Keratinocyte (primary cell): ENCODE data around the gene STK4. TPM values are rescaled to one million over a fixed set of nuclear protein-coding genes. Genes with fewer than 3 reads are reported as not detected.

ENCODE experiments used
- DNase-seq: peaks from one replicate; pipeline ENCODE4 v3.0.0-alpha.2; 2011; ENCODE audit warnings: low read depth, missing footprints, low spot score
- FAIRE-seq: peaks from 2 replicates; lab custom pipeline; 2011; peaks lifted over from hg19 to GRCh38; lab: Jason Lieb, UNC
- H2AFZ ChIP-seq: 2 replicates; pipeline ENCODE4 v1.6.0; 2012; ENCODE audit warnings: low read length, control low read depth, inconsistent platforms; ENCODE audit not compliant: control insufficient read depth
- H3K27ac ChIP-seq: 2 replicates; pipeline ENCODE4 v1.5.1; 2011; ENCODE audit warnings: low read length; ENCODE audit not compliant: control insufficient read depth, insufficient read depth
- H3K27me3 ChIP-seq: 3 replicates; pipeline ENCODE4 v1.6.0; 2011; ENCODE audit warnings: low read length; ENCODE audit not compliant: control insufficient read depth, insufficient read depth; ENCODE audit errors: extremely low read depth
- H3K36me3 ChIP-seq, 2 experiments: 2 replicates in 1 of 2; 3 replicates in 1 of 2; pipeline ENCODE4 v1.5.1; 2011; ENCODE audit warnings: low read length in 2 of 2, mild to moderate bottlenecking in 1 of 2; ENCODE audit not compliant: control insufficient read depth in 2 of 2, insufficient read depth in 2 of 2; ENCODE audit errors: extremely low read depth in 1 of 2
- H3K4me1 ChIP-seq: 3 replicates; pipeline ENCODE4 v1.5.1; 2011; ENCODE audit warnings: low read length; ENCODE audit not compliant: control insufficient read depth, insufficient read depth; ENCODE audit errors: extremely low read depth
- H3K4me2 ChIP-seq: 3 replicates; pipeline ENCODE4 v1.6.0; 2011; ENCODE audit warnings: low read depth, low read length; ENCODE audit not compliant: control insufficient read depth, insufficient read depth; ENCODE audit errors: extremely low read depth
- H3K4me3 ChIP-seq, 3 experiments: fragments of 200-600 bp in 1 of 3; sonication (generic) in 1 of 3; 2 replicates in 2 of 3; 3 replicates in 1 of 3; pipeline ENCODE4 v1.5.1; 2011 to 2016; ENCODE audit warnings: low read length in 3 of 3, mild to moderate bottlenecking in 3 of 3, control low read depth in 2 of 3, inconsistent platforms in 1 of 3, low read depth in 1 of 3, mixed read lengths in 1 of 3, mixed run types in 1 of 3, moderate library complexity in 1 of 3; ENCODE audit not compliant: control insufficient read depth in 2 of 3, insufficient read depth in 2 of 3; ENCODE audit errors: extremely low read depth in 1 of 3
- H3K79me2 ChIP-seq: 2 replicates; pipeline ENCODE4 v1.6.0; 2012; ENCODE audit warnings: low read length; ENCODE audit not compliant: control insufficient read depth, insufficient read depth
- H3K9ac ChIP-seq: 3 replicates; pipeline ENCODE4 v1.6.0; 2011; ENCODE audit warnings: low read length; ENCODE audit not compliant: control insufficient read depth, insufficient read depth; ENCODE audit errors: extremely low read depth
- H3K9me1 ChIP-seq: 3 replicates; pipeline ENCODE4 v1.6.0; 2011; ENCODE audit warnings: low read length; ENCODE audit not compliant: control insufficient read depth, insufficient read depth; ENCODE audit errors: extremely low read depth
- H3K9me3 ChIP-seq: 2 replicates; pipeline ENCODE4 v1.5.1; 2012; ENCODE audit warnings: low read depth, low read length; ENCODE audit not compliant: control insufficient read depth
- H4K20me1 ChIP-seq: 3 replicates; pipeline ENCODE4 v1.6.0; 2011; ENCODE audit warnings: low read length; ENCODE audit not compliant: control insufficient read depth, insufficient read depth; ENCODE audit errors: extremely low read depth
- EZH2 ChIP-seq: IDR thresholded peaks from one replicate; pipeline ENCODE4 v1.6.1; 2012; ENCODE audit warnings: inconsistent platforms, mild to moderate bottlenecking, low read length, moderate library complexity
- dilution Hi-C: fragments of 300-500 bp; cut with MboI; formaldehyde crosslinking; loops from one replicate; pipeline ENCODE4 v1.7.0; 2020; ENCODE audit warnings: low sequenced_read_pairs; ENCODE audit not compliant: extremely low pct_ligation_motif_present
- polyA plus RNA-seq, 5 experiments: library from polyadenylated mRNA; depleted of rRNA in 3 of 5; stranded (reverse) in 3 of 5; stranded (forward) in 1 of 5; unstranded in 1 of 5; fragments of >200 nt; gene quantifications; 1 replicate in 1 of 5; 2 replicates in 3 of 5; 3 replicates in 1 of 5; pipeline versions ENCODE4 v1.2.1 to v1.2.3, GENCODE V29; 2011 to 2012; ENCODE audit warnings: missing spikeins in 2 of 5, low read depth in 1 of 5, low replicate concordance in 1 of 5
- TF ChIP-seq, protein P1 (sequence below), 3 experiments: IDR thresholded peaks in 1 of 3; conservative IDR thresholded peaks in 1 of 3; optimal IDR thresholded peaks in 1 of 3; 2 replicates in 2 of 3; 3 replicates in 1 of 3; pipeline versions ENCODE3 to v1.5.1; 2011; ENCODE audit warnings: low read length in 3 of 3, mild to moderate bottlenecking in 3 of 3, moderate library complexity in 2 of 3, control low read depth in 1 of 3, inconsistent platforms in 1 of 3; ENCODE audit not compliant: insufficient read depth in 2 of 3; ENCODE audit errors: extremely low read depth in 1 of 3

Gene STK4
- polyA plus RNA-seq, 1 donor (not counting 4 experiments of a cell fraction or from before 2014, with no cell fraction given): 30.5 TPM

DNA sequence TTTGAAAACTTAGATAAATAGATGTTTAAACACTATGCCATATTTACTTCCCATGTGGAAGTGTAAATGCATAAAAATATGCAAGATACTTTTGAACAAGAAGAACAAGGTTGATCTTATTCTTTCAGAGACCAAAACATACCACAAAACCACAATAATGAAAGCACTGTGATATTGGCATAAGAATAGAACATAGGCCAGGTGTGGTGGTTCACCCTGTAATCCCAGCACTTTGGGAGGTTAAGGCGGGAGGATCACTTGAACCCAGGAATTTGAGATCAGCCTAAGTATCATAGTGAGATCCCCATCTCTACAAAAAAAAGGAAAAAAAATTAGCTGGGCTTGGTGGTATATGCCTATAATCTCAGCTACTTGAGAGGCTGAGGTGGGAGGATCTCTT is 68.1 kb downstream of the STK4 start:
- no peak overlapping the region for H3K27ac ChIP-seq
- dilution Hi-C loops: no loop called here
- H3K27me3 ChIP-seq: no peaks in the 10 kb centered on the region
- H3K79me2 ChIP-seq: peaks cover 3% of the 10 kb centered on the region
- H2AFZ ChIP-seq: no peak overlapping the region
- peaks cover 46% of the 10 kb centered on the region for H3K4me1 ChIP-seq
- no peak for TF ChIP-seq EZH2
- TF ChIP-seq, protein P1, sequence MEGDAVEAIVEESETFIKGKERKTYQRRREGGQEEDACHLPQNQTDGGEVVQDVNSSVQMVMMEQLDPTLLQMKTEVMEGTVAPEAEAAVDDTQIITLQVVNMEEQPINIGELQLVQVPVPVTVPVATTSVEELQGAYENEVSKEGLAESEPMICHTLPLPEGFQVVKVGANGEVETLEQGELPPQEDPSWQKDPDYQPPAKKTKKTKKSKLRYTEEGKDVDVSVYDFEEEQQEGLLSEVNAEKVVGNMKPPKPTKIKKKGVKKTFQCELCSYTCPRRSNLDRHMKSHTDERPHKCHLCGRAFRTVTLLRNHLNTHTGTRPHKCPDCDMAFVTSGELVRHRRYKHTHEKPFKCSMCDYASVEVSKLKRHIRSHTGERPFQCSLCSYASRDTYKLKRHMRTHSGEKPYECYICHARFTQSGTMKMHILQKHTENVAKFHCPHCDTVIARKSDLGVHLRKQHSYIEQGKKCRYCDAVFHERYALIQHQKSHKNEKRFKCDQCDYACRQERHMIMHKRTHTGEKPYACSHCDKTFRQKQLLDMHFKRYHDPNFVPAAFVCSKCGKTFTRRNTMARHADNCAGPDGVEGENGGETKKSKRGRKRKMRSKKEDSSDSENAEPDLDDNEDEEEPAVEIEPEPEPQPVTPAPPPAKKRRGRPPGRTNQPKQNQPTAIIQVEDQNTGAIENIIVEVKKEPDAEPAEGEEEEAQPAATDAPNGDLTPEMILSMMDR (optimal IDR thresholded peaks at IDR 0.05 in 1 of 3, IDR thresholded peaks at IDR 0.05 in 1 of 3, conservative IDR thresholded peaks at IDR 0.05 in 1 of 3; ENCODE audit: extremely low read depth in 1 of 3, insufficient read depth in 2 of 3, low read length in 3 of 3): no peak
- H3K9me1 ChIP-seq: no peaks in the 10 kb centered on the region
- H3K9ac ChIP-seq: no peak overlapping the region
- H3K9me3 ChIP-seq: no peaks in the 10 kb centered on the region
- DNase-seq (no peak), FAIRE-seq (peak; percentile 48)
- no peak overlapping the region for H3K4me2 ChIP-seq
- no peak overlapping the region for H3K4me3 ChIP-seq
- H3K36me3 ChIP-seq: peaks cover 0 to 2% of the 10 kb centered on the region in 2 experiments
- H4K20me1 ChIP-seq: no peaks in the 10 kb centered on the region

DNA sequence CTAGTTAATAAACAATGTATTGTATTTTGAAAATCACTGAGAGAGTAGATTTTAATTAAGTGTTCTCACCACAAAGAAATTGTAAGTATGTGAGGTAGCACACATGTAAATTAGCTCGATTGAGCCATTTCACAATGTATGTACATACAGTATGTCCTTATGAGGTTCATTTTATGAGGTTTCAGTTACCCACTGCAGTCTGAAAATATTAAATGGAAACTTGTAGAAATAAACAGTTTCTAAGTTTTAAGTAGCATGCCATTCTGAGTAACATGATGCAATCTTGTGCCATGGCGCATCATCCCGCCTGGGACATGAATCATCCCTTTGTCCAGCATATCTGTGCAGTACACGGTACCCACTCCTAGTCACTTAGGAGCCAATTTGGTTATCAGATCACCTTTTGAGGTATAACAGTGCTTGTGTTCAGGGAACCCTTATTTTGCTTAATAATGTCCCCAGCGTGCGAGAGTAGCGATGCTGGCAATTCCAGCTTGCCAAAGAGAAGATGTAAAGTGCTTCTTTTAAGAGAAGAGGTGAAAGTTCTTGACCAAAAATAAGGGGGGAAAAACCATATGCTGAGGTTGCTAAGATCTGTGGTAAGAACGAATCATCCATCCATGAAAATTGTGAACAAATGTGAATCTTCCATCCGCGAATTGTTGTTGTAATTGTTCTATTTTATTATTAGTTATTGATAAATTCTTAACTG is 69.9 kb downstream of the STK4 start:
- H3K9me1 ChIP-seq: no peaks in the 10 kb centered on the region

More for the DNA sequence above, 69.9 kb downstream of the STK4 start:
- Histone ChIP-seq H3K4me1 (peaks cover 56% of the 10 kb centered on the region), H4K20me1 (no peaks in the 10 kb centered on the region), H2AFZ (no peak overlapping the region), H3K27me3 (no peaks in the 10 kb centered on the region), H3K4me3 (no peak overlapping the region), H3K4me2 (peak overlapping the region; percentile 52), H3K79me2 (peaks cover 4% of the 10 kb centered on the region), H3K9me3 (no peaks in the 10 kb centered on the region), H3K9ac (peak overlapping the region; percentile 45), H3K36me3 (no peaks in the 10 kb centered on the region), H3K27ac (peak overlapping the region; percentile 93)
- DNase-seq (peak; percentile 45), FAIRE-seq (peak; percentile 81)
- no peak for TF ChIP-seq EZH2
- TF ChIP-seq, protein P1 (optimal IDR thresholded peaks at IDR 0.05 in 1 of 3, IDR thresholded peaks at IDR 0.05 in 1 of 3, conservative IDR thresholded peaks at IDR 0.05 in 1 of 3; ENCODE audit: extremely low read depth in 1 of 3, insufficient read depth in 2 of 3, low read length in 3 of 3): no peak
- dilution Hi-C loops: no loop called here
